Measurements from ENCODE around the gene EIF5A2.
"Not testable (repeated sequence)": the region's sequence is repeated elsewhere in the genome, so short reads cannot be mapped to it uniquely, and the experiment has no call there.

EIF5A2 gene

DNA sequence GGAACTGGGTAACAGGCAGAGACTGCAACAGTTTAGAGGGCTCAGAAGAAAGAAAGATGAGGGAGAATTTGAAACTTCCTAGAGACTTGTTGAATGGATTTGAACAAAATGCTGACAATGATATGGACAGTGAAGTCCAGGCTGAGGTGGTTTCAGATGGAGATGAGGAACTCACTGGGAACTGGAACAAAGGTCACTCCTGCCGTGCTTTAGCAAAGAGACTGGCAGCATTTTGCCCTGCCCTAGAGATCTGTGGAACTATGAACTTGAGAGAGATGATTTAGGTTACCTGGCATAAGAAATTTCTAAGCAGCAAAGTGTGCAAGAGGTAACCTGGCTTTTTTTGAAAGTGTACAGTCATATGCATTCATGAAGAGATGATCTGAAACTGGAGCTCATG lies 11.7 kb downstream of the EIF5A2 start:
- DNase-seq (ENCODE audit: low read depth): no peak

DNA sequence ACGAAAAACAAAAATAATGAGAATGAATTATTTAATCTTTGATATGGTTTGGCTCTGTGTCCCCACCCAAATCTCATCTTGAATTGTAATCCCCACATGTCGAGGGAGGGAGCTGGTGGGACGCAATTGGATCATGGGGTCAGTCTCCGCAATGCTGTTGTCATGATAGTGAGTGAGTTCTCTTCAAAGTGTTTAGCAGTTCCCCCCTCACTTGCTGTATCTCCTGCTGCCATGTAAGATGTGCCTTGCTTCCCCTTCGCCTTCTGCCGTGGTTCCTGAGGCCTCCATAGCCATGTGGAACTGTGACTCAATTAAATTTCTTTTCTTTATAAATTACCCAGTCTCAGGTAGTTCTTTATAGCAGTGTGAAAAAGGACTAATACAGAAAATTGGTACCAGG lies 12.1 kb downstream of the EIF5A2 start:
- not testable (repeated sequence) for DNase-seq (ENCODE audit: low read depth)

DNA sequence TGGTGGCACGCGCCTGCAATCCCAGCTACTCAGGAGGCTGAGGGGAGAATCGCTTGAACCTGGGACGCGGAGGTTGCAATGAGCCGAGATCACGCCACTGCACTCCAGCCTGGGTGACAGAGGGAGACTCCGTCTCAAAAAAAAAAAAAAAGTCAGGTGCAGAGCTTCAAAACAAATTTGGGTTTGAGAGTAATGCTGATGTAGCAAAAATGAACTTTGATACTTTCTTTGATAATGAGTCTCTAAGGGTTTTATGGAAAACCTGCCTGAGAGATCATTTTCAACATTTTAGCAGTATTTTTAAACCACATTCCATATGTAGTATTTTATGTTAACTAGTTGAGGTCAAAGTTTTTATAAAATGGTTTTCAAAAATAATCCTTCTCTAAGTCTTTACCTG lies 14.5 kb downstream of the EIF5A2 start:
- DNase-seq (ENCODE audit: low read depth): no peak

DNA sequence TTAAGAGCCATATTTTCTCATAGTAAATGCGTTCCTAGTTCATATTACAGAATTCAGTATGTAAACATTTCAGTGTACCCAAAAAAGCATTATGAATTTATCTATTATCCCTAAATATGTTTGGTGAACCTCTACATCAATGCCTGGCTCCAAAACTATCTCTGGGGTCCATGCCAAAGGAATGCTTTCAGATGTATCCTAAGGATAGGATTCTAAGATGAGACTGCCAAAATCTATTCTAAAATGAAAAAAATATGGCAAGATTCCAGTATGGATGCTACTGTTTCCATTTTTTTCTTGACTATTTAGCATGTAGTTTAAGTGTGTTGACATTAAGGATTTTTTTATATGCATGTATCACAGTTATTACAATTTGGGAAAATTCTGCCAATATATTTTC lies 18.8 kb downstream of the EIF5A2 start:
- no peak for DNase-seq (ENCODE audit: low read depth)

DNA sequence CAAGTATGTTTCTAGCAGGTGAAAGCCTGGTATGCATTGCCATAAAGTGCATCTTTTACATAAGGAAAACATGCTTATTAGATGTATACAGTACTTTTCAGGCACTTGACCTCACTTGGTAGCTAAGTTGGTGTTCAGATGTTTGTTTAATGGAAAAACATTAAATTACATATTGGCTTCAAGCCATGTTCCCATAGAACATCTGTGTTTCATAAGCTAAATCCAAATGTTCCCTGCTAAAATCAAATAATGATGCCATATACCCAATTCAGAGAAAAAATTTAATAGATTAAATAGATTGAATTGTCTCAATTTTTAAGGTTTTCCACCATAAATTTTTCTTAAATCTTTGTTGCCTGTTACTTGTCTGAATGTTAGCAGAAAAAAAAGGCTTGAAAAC lies 19.3 kb downstream of the EIF5A2 start:
- DNase-seq (ENCODE audit: low read depth): no peak

DNA sequence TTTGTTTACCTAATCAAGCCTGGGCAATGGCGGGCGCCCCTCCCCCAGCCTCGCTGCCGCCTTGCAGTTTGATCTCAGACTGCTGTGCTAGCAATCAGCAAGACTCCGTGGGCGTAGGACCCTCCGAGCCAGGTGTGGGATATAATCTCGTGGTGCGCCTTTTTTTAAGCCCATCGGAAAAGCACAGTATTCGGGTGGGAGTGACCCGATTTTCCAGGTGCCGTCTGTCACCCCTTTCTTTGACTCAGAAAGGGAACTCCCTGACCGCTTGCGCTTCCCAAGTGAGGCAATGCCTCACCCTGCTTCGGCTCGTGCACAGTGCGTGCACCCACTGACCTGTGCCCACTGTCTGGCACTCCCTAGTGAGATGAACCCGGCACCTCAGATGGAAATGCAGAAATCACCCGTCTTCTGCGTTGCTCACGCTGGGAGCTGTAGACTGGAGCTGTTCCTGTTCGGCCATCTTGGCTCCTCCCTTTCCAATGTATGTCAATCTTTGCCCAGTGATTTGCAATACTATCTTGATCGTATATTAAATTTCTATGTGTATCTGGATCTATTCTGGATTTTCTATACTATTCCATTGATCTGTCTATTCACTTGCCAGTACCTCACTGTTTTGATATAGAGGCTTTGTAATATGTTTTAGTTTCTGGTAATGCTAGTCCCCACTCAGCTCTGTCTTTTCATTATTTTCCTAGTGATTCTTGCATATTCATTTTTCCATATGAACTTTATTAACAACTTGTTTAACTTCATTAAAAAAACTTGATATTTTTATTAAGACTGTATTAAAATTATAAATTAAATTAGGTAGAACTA lies 24.1 kb downstream of the EIF5A2 start:
- DNase-seq (ENCODE audit: low read depth): not testable (repeated sequence)

DNA sequence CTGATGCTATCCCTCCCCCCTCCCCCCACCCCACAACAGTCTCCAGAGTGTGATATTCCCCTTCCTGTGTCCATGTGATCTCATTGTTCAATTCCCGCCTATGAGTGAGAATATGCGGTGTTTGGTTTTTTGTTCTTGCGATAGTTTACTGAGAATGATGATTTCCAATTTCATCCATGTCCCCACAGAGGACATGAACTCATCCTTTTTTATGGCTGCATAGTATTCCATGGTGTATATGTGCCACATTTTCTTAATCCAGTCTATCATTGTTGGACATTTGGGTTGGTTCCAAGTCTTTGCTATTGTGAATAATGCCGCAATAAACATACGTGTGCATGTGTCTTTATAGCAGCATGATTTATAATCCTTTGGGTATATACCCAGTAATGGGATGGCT lies 29.7 kb downstream of the EIF5A2 start:
- DNase-seq (ENCODE audit: low read depth): not testable (repeated sequence)

DNA sequence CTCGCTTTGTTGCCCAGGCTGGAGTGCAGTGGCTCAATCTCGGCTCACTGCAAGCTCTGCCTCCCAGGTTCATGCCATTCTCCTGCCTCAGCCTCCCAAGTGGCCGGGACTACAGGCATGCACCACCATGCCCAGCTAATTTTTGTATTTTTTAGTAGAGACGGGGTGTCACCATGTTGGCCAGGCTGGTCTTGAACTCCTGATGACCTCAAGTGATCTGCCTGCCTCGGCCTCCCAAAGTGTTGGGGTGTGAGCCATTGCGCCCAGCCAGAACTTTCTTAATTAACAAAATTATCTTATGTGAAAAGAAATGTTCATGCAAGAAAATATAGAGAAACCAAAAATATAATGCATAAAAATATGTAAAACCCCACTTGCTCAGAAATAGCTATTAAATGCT lies 31.1 kb downstream of the EIF5A2 start:
- not testable (repeated sequence) for DNase-seq (ENCODE audit: low read depth)

DNA sequence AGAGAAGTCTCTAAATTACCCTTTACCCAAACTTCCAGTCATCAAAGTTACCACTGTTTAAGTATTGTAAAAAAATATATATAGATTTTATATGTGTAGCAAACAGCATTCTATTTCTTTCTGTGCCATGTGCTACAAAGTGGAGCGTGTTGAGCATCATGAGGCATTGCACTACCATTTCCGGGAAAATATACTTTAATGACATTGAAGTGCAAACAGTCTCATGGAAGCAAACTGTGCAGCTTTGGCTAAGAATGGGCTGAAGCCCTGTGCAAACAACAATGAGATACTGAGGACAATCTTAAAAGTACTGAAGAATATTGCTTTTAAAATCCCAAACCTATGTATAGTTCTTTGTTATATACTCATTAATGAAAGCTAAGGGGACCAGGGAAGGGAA lies 31.9 kb downstream of the EIF5A2 start:
- DNase-seq (ENCODE audit: low read depth): no peak

DNA sequence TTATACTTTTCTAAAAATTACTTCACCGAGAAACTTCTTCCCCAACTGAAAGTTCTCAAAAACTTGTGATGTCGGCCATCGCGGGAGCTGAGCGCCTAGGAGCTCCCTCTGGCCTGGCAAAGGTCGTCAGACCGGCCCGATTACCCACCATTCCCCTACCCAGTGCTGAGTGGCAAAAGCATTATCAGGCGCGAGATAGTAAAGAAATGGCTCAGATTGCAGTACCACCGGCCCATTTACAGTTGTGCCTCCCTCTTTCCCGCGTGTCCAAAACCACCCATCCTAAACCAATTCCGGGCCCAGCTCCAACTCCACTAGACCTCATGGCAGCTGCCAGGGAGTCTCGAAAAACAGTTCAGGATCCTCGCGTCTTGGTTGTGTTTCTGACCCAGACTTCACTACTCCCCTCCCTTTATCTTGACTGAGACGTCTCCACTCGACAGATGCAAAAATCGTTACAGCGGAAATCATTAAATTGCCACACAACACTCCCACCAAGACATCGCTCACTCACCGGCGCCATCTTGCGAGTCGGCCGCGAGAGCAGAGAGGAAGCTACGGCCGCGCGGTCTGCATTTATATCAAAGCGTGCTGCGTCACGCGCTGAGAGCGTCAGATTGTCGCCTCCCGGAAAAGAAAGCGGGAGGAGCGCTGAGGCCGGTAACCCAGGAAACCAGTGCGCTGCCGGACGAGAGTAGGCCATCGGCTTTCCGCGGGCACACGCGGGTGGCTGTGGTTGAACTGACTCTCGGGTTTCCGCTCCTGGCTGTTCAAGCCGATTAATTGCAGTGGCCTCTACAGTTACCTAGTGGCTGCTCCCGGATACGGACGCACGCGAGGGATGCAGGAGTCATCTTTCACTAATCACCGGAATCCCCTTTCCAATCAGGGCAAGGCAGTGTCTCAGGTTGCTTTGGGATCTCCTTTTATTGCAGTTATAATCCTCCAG lies 38.5 kb downstream of the EIF5A2 start, which contains the start of gene RPL22L1:
Gene RPL22L1 (minus strand): TSS at position 551 of the 949 bp plus-strand sequence. CDS start 28 bp downstream, at position 523.
- DNase-seq (ENCODE audit: low read depth): peak; percentile 85

DNA sequence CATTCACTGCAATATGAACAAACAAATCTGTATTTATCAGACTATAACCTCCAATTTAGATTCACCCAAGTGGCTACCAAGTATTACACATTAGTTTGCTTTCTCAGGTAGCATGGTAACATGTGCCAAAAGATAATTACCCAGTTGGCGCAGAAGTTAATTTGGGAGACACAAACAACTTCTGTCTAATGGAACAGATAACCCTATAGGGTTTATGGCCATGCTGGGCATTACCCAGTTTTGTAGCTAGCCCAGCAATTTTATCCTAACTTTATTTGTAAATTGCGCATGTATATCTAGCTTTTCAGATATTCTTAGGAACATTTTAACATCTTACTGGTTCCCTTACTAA lies 39.2 kb downstream of the EIF5A2 start:
- no peak for DNase-seq (ENCODE audit: low read depth)

DNA sequence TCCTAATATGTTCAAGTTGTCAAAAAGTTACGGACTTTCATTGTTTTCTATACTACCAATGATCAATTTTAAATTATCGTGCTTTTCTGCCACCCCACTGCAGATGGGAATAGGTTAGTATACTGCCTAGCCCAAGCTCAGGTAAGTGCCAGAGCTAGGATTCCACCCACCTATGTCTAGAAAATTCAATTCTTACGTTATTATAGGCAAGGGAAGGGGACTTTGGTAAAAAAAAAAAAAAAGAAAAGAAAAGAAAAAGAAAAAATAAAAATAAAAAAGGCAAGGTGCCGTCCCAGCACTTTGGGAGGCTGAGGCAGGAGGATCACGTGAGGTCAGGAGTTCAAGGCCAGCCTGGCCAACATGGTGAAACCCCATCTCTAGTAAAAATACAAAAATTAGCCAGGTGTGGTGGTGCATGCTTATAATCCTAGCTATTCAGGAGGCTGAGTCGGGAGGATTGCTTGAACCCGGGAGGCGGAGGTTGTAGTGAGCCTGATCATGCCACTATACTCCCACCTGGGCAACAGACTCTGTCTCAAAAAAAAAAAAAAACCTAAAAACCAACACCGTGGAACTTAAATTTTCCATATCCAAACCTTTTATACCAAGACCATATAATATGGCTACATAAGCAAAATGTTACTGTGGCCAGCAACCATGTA lies 39.7 kb downstream of the EIF5A2 start:
- no peak for DNase-seq (ENCODE audit: low read depth)

DNA sequence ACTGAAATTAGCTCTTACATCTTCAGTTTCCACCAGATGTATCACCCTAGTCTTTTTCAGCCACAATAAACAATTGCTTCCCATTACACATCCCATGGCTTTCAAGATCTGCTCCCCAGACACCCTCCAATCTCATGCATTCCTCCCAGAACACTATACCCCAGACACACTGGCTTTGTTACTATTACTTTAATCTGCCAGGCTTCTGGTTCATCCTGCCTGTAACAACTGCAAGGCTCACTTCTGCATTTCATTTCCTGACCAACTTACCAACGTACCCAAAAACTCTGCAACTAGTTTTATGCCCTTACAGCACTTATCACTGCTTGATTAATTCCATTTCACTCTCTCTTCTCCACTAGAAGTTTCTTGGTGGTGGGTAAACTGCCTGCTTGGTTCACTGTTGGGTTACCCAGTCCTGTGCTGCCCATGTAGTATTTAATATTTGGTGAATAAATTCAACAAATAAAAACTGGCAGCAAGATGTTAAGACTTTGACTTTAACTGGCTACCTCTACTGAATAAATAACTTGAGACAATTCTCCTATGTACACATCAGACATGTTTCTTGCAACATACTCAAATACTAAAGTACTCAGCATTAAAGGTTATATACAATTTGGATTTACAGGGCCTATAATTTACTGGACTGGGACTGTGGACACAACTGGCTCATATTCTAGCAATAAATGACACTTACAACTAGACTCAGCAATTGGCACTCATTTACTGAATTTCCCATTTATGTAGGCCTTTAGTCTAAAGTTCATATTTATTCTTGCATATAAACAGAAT lies 41.1 kb downstream of the EIF5A2 start:
- no peak for DNase-seq (ENCODE audit: low read depth)

DNA sequence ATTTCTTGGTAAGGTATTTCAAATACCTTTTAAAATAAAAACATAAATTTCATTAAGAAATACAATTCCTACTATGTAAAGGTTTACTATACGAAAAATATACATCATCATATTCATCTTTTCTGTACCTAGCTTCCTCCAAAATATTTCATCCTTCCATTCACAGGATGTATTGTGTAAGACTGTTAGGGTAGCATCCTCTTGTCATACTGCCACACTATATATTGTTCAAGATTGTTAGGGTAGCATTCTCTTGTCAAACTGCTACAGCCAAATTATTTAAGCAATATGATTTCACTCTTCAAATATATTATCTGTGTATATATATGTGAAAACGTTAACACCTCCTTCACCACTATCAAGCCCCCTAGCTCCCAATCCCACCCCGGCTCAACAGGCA lies 41.9 kb downstream of the EIF5A2 start:
- no peak for DNase-seq (ENCODE audit: low read depth)

DNA sequence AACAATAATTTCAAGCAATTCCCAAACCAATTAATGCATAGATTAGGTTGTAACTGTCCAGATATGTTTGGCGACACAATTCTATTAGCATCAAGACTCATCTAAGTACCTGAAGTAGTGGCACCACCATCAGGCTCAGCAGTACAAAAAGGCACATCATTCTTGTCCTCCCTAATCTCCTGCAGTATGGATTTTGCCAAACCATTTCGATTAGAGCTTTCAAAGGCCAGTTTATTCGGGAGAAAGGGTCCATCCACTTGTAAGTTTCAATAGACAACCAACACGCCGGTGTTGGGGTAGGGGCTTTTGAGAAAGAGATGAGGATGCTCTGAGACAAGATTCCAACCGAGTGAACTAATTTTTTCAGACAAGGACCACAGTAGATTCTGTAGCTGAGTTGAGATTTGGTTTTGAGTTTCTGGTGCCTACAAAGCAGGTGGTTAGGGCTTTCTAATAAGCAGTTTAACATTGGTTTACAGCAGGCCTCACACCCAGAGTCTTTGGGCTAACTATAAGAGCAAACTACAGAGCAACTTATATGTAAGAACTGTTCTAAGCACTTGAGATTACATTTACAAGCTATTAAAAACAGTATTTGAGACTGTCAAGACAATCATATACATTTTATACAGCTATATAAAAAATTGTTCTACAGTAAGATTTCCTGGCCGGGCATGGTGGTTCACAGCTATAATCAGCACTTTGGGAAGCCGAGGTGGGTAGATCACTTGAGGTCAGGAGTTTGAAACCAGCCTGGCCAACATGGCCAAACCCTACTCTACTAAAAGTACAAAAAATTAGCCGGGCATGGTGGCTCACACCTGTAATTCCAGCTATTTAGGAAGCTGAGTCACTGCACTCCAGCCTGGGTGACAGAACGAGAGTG lies 43.0 kb downstream of the EIF5A2 start:
- DNase-seq (ENCODE audit: low read depth): no peak

DNA sequence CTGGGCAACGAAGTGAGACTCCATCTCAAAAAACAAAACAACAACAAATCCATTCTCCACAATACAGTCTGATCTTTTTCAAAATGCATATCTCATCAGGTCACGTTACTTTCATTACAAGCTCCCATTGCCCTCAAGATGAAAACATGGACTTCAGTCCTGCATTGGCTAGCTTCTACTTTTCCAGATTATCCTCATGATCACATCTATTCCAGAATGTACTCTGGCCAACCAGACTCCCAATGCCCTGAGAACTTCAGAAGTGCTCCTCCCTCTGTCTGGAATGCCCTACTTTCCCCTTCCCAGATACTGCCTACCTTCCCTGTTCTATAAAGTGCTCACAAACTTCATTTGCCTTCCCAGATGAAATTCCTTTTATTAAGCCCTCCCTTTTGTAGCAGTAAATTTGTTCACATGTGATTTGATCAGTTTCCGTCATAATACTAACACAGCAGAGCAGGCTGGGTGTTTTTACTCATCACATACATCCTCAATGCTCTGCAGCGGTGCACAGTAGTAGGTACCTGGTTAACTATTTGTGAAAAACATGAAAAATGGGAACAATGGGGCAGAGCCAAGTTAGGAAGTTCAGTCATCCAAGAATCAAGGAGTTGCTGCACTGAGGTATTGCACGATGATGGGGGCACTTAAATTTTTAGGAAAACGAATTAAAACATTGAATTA lies 43.8 kb downstream of the EIF5A2 start:
- no peak for DNase-seq (ENCODE audit: low read depth)

DNA sequence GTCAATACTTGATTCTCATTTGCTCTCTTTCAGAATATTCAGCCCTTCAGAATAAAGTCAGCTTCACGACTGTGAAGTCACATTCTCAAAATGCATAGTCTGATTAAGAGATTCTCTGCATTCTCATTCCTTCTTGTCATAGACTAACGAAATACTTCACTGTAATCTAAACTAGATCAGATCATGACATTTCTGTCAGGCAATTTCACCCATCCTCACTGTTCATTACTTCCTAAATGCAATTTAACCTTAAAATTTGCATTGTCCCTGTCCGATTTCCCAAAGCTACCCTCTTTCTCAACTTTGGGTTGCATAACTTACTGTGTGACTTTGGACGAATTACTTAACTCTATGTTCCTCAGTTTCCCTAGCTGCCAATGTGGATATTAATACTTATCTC lies 44.6 kb downstream of the EIF5A2 start:
- DNase-seq (ENCODE audit: low read depth): no peak

DNA sequence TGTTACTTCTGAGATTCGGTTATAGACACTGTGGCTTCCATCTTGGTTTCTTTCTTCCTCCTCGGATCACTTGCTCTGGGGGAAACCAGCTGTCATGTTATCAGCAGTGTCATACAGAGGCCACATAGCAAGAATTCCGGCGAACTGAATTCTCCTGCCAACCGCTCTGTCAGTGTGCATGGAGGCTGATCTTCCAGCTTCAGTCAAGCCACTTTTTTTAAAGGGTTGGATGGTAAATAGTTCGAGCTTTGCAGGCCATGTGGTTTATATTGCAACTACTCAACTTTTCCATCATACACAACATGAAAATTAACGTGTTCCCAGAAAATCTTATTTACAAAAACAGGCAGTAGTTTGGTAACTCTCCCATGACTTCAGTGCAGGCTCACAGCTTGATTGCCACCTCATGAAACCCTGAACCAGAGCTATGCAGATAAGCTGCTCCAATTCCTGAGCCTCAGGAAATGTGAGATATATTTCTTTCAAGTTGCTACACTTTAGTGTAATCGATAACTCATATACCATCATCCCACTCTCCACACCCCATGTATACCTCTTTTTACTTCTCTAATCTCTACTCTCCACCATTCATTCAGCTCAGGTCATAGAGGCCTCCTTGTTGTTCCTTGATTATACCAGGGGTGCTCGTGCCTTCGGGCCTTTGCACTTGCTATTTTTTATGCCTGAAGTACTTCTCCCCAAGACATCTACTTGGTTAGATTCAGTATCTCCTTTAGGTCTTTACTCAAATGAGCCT lies 45.6 kb downstream of the EIF5A2 start:
- no peak for DNase-seq (ENCODE audit: low read depth)

DNA sequence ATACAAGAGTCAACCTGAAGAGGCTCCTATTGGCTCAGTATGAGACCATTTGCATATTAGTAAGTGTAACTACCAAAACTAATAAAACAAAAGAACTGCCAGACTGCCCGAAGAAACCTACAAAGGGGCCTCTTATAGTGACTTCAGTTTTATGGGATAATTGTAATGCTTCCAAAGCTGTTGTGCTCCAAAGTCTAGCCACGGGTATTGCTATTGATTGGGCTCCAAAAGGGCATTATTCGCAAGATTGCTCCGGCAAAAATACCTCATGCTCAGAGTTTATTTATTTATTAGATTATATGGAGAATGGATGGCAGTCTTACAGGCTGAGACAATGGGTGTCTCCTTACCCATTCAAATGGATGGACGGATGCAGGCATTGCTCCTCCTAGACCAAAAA lies 49.8 kb downstream of the EIF5A2 start:
- no peak for DNase-seq (ENCODE audit: low read depth)

Data from activated gamma-delta T cell treated with anti-CD3 and anti-CD28 coated beads, Interleukin-2, amount 50 U/mL, for 16 hours (primary cell).